Measurements from ENCODE around the gene ARHGEF17.

The ARHGEF17 gene

DNA sequence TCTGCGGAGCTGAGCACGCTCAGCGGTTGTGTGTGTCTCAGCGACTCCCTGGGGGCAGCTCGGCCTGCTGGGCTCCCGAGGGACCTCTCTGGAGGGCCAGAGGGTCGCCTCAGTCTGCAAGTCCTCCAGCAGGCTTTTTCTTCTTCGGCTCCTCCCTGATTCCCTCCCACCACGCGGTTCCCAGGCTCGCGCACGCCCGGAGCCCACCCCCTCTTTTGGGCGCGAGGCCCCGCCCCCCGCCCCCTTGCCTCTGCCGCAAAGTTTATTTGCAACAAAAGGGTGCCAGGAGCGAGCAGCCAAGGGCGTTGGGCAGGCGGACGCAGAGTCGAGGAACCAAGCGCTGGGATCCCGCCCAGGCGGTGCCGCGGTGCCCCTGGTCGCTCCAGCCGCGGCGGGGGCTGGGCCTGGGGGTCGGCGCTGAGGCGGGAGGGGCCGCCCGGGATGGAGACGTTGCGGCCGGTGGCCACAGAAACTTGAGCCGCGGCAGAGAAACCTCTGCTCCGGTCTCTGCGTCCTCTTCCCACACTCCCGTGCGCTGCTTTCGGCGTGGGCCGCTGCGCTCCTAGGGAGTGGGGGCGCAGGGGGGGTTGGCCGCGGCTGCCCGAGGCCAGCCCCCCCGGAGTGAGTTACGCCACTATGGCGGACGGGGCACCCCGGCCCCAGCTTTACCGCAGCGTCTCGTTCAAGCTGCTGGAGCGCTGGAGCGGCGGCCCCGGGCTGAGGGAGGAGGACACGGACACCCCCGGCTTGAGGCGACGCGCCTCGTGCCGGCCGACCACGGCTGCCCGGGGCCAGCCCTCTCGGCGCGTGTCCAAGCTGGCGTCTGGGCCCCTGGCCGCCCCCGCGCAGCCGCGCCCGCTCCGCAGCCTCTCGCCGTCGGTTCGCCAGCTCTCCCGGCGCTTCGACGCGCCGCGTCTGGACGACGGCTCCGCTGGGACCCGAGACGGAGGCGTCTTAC, at the start of gene ARHGEF17:
Gene ARHGEF17, plus strand, starts transcription at position 274 of the 958 bp plus-strand sequence. Its CDS starts 363 bp downstream, at position 637.
- in situ Hi-C loops (cut with MboI; ENCODE audit: low pct_unique_long_range_greater_than_20kb, low sequenced_read_pairs, unreplicated experiment), result no loop called here
- DNase-seq (ENCODE audit: low spot score), result peak; percentile 84
- TF ChIP-seq, protein P1, sequence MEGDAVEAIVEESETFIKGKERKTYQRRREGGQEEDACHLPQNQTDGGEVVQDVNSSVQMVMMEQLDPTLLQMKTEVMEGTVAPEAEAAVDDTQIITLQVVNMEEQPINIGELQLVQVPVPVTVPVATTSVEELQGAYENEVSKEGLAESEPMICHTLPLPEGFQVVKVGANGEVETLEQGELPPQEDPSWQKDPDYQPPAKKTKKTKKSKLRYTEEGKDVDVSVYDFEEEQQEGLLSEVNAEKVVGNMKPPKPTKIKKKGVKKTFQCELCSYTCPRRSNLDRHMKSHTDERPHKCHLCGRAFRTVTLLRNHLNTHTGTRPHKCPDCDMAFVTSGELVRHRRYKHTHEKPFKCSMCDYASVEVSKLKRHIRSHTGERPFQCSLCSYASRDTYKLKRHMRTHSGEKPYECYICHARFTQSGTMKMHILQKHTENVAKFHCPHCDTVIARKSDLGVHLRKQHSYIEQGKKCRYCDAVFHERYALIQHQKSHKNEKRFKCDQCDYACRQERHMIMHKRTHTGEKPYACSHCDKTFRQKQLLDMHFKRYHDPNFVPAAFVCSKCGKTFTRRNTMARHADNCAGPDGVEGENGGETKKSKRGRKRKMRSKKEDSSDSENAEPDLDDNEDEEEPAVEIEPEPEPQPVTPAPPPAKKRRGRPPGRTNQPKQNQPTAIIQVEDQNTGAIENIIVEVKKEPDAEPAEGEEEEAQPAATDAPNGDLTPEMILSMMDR (IDR thresholded peaks at IDR 0.05; ENCODE audit: extremely low read depth, insufficient read depth, missing control alignments), result no peak

- DNase-seq (ENCODE audit: low spot score), result no peak
- in situ Hi-C loops (cut with MboI; ENCODE audit: low pct_unique_long_range_greater_than_20kb, low sequenced_read_pairs, unreplicated experiment), result no loop called here
- TF ChIP-seq, protein P1 (IDR thresholded peaks at IDR 0.05; ENCODE audit: extremely low read depth, insufficient read depth, missing control alignments), result no peak
Measured at GRCh38 chr11:73259406-73260126, 48.5 kb upstream of the ARHGEF17 start.

DNA sequence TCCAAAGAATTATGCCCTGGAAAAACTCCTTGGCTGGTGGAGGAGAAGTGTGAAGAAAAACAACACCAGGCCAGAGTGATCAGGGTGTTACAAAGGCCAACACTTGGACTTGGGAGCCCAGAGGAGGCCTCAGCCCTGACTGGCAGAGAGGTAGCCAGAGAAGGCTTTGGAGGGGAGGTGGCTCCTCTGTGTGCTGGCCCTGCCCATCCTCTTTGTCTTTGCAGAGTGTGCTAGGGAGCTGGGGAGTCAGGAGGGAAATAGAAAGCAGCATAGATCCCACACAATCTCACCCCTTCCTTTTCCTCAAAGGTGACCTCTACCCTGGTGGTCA, 48.0 kb upstream of the ARHGEF17 start:
- TF ChIP-seq, protein P1 (IDR thresholded peaks at IDR 0.05; ENCODE audit: extremely low read depth, insufficient read depth, missing control alignments), result no peak
- in situ Hi-C loops (cut with MboI; ENCODE audit: low pct_unique_long_range_greater_than_20kb, low sequenced_read_pairs, unreplicated experiment), result no loop called here

GRCh38 chr11:73262851-73263495, 45.1 kb upstream of the ARHGEF17 start:
- in situ Hi-C loops (cut with MboI; ENCODE audit: low pct_unique_long_range_greater_than_20kb, low sequenced_read_pairs, unreplicated experiment), result no loop called here
- DNase-seq (ENCODE audit: low spot score), result no peak
- TF ChIP-seq, protein P1 (IDR thresholded peaks at IDR 0.05; ENCODE audit: extremely low read depth, insufficient read depth, missing control alignments), result no peak

More for the DNA sequence above, 48.0 kb upstream of the ARHGEF17 start:
- DNase-seq (ENCODE audit: low spot score), result no peak

DNA sequence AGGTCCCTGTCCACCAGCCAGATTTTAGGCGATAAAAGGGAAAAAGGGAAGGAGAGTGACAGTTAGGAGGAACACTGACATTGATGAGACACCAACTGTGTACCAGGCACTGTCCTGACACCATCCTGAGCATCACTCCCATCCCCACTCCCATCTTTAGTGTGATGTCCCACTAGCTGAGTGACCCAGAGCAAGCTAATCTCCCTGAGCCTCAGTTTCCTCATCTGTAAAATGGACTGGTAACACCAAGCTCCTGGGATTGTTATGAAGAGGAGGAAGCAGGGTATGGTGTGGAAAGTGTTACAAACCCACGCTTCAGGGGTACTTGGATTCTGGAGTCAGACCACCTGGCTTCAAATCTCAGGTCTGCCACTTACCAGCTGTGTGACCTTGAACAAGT, 44.4 kb upstream of the ARHGEF17 start:
- in situ Hi-C loops (cut with MboI; ENCODE audit: low pct_unique_long_range_greater_than_20kb, low sequenced_read_pairs, unreplicated experiment), result no loop called here
- no peak for DNase-seq (ENCODE audit: low spot score)
- TF ChIP-seq, protein P1 (IDR thresholded peaks at IDR 0.05; ENCODE audit: extremely low read depth, insufficient read depth, missing control alignments), result no peak

DNA sequence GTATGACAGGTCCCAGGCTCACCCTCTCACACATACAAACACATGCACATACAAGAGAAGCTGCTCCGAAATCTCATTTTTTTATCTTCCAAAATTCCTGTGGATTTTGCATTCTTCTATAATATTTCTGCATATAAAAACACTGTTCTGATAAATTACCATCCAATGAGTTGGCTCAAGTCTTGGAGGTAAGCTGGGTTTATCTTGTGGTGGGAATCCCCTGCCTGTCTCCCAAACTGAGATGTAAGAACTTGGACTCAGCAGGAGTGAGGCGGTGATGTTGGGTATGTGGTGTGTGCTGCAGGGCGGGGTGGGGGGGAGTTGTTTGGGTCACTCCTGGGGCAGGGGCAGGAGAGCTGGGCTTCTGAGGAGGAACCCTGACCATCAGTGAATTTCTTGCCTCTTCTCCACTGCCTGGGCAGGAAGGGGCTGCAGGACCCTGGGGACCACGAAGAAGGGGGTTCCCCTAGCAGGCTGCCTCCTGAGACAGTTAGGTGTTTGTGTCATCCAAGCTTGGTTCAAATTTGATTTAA, 42.7 kb upstream of the ARHGEF17 start:
- in situ Hi-C loops (cut with MboI; ENCODE audit: low pct_unique_long_range_greater_than_20kb, low sequenced_read_pairs, unreplicated experiment), result no loop called here
- no peak for DNase-seq (ENCODE audit: low spot score)
- TF ChIP-seq, protein P1 (IDR thresholded peaks at IDR 0.05; ENCODE audit: extremely low read depth, insufficient read depth, missing control alignments), result no peak

All from GM13977 (cell line).